ENCODE results near the gene SS18L1.

DNA sequence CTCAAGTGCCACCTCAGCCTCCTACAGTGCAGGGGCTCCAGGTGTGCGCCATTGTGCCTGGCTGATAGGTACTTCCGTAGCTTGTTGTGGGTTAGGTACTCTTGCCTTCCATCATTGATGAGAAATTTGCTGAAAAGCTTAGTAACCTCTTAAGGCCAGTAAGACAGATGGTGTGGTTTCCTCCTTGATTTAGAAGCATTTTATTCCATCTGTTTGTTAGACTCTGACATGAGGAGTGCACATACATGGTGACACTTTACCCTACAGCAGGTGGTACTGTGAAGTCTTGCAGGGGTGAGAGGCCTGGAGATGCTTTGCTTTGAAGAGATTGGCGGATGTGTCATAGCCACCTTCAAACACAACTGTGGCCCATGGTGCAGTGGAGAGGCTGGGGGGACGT, 24.5 kb downstream of the SS18L1 start:
- TF ChIP-seq, protein P1, sequence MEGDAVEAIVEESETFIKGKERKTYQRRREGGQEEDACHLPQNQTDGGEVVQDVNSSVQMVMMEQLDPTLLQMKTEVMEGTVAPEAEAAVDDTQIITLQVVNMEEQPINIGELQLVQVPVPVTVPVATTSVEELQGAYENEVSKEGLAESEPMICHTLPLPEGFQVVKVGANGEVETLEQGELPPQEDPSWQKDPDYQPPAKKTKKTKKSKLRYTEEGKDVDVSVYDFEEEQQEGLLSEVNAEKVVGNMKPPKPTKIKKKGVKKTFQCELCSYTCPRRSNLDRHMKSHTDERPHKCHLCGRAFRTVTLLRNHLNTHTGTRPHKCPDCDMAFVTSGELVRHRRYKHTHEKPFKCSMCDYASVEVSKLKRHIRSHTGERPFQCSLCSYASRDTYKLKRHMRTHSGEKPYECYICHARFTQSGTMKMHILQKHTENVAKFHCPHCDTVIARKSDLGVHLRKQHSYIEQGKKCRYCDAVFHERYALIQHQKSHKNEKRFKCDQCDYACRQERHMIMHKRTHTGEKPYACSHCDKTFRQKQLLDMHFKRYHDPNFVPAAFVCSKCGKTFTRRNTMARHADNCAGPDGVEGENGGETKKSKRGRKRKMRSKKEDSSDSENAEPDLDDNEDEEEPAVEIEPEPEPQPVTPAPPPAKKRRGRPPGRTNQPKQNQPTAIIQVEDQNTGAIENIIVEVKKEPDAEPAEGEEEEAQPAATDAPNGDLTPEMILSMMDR (conservative IDR thresholded peaks at IDR 0.05): no peak
- no peak for TF ChIP-seq EZH2 (IDR thresholded peaks at IDR 0.05; ENCODE audit: low read depth)
